ENCODE results near the gene BFSP1. TPM values are rescaled to one million over a fixed set of nuclear protein-coding genes. Genes with fewer than 3 reads are reported as not detected.

BFSP1 gene
- total RNA-seq, 1 donor from 2014 or later, result 6.4 TPM

DNA sequence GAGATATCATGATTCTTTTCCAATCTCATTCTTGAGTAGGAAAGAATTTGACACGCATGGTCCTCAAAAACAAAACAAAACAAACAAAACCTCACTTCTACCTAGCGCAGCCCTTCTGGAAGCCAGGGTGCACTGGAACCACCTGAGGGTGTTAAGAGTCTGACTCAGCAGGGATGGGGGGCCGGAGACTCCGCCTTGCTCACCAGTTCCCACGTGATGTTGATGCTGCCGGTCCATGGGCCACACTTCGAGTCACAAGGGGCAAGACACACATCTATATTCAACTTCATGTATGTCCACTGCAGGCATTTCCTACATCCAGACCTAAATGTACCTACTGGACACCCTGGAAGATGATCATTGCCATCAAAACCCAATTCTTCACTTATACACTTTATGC lies 30.4 kb downstream of the BFSP1 start:
- DNase-seq (ENCODE audit: extremely low read depth, low read depth, low spot score), result no peak

GRCh38 chr20:17500271-17500670 lies 30.9 kb downstream of the BFSP1 start:
- no peak for DNase-seq (ENCODE audit: extremely low read depth, low read depth, low spot score)

GRCh38 chr20:17499041-17499440 lies 32.1 kb downstream of the BFSP1 start:
- DNase-seq (ENCODE audit: extremely low read depth, low read depth, low spot score), result no peak

DNA sequence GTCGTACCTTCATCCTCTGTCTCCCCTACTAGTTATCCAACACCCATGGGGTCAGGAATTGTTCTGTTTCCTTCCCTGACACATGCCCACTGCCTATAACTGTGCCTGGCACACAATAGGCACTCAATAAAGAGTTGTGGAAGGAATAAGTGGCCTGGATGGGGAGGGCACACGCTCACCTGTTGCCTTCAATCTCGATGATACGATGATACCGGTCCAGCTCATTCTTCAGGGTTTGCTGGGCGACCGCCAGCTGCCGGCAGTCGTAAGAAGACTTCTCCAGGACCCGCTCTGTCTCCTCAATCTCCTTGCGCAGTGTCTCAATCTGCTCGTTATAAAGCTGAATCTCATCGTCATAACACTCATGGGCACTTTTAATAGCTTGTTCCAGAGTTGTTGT lies 32.5 kb downstream of the BFSP1 start:
- no peak for DNase-seq (ENCODE audit: extremely low read depth, low read depth, low spot score)

DNA sequence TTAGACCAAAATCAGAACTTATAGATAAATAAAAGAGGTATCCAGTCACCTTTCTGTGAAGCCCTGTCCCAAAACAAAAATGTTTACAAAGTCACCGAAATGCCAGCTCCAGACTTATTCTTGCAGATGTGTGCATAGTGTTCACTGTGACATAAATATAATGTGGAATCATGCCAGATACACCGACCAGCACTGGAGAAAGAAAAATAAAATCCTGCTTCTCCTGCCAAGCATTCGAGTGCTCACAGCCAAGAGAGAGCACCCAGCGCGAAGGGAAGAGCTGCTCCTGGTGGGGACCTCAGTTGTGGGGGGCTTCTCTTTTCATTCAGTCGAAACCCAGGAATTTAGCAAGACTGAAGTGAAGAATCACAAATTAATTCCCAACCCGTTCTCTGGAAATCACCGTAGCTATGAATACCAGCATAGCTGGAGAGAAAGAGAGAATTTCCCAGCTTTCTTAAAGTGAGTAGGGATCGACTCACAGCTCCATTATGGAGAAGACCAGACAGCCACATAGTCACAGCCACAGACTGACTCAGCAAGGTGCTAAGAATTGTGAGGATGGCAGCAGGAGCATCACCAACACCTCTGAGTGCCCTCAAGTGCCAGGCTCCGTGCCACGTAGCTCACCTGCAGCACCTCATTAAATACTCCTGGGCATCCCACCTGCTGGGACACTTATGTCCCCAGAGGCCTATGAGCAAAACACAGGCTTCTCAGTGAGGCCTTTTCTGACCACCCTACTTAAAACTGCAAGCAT lies 33.2 kb downstream of the BFSP1 start:
- DNase-seq (ENCODE audit: extremely low read depth, low read depth, low spot score), result no peak

- DNase-seq (ENCODE audit: extremely low read depth, low read depth, low spot score), result no peak
These were observed 35.4 kb downstream of the BFSP1 start for GRCh38 chr20:17495826-17496225.

DNA sequence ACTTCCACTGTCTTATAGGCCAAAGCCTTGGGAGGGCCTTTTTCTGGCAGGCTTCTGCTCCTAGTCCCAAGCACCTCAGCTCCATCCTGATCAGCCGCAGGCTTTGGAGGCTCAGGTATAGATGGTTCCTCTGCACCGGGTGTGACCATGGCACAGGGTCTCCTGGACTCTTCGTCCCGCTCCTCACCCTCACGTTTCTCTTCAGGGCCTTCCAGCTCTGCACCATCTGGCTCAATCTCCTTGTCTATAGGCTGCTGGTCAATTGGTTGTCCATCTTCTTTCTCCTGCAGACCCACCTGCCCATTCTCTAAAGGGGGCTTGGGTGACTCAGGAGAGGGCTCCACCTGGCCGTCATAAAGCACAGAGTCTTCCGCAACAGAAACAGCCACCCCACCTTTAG lies 37.0 kb downstream of the BFSP1 start:
- no peak for DNase-seq (ENCODE audit: extremely low read depth, low read depth, low spot score)

DNA sequence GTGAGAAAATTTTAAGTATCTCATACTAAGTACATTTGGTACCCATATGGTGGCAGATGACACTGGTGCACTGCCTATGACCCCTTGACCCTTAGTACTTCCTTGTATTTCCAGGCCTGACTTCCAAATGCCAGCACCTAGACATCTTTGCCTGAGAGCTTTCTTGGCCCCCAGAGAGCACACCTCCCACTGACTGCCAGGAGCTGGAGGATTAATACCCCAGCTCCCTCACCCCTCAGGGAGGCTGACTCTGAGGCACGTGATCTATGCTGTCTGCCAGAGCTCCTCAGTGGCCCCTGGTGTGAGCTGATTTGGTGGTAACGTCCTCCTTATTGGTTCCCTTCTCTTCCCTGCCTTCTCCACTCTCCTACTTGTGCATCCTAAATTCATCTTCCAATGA lies 38.0 kb downstream of the BFSP1 start:
- DNase-seq (ENCODE audit: extremely low read depth, low read depth, low spot score), result no peak

DNA sequence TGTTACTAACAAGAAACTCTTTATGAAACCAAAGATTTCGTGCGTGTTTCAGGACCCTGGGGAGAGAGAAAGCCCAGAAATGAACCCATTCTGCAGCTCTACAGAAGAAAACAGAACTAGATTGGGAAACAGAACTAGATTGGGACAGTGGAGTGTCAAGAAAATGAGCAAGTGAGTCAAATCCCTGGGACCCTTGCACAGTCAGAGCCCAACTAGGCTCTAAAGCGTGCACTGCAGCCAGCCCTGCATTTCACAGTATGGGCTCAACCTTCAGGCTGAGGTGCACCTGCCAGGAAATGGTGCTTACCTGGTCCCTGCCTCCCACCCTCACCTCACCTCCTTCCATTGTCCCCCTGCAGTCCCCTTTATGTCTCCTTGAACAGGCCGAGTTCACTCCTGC lies 39.7 kb downstream of the BFSP1 start:
- no peak for DNase-seq (ENCODE audit: extremely low read depth, low read depth, low spot score)

- DNase-seq (ENCODE audit: extremely low read depth, low read depth, low spot score), result no peak
These were observed 40.1 kb downstream of the BFSP1 start for GRCh38 chr20:17491041-17491440.

GRCh38 chr20:17490501-17490900 lies 40.7 kb downstream of the BFSP1 start:
- no peak for DNase-seq (ENCODE audit: extremely low read depth, low read depth, low spot score)

- no peak for DNase-seq (ENCODE audit: extremely low read depth, low read depth, low spot score)
These were observed 42.1 kb downstream of the BFSP1 start for GRCh38 chr20:17488916-17489600.

GRCh38 chr20:17485017-17485416 lies 46.2 kb downstream of the BFSP1 start:
- no peak for DNase-seq (ENCODE audit: extremely low read depth, low read depth, low spot score)

DNA sequence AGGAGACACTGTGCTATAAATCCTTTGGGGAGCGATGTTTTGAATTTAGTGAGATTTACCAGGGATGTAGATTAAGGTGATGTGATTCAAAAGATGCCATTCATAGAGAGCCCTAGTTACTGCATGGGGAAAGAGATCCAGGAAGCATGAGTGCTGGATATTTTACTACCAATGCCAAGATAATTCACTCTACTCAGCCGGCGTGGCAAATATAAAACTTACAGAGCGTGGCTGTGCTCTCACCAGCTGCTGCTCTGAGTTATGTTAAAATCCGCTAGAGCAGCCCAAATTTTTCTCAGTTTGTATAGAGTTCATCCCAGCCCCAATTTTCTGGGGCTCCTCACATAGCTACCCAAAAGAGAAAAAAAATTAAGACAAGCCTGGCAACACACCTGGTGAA lies 48.6 kb downstream of the BFSP1 start:
- DNase-seq (ENCODE audit: extremely low read depth, low read depth, low spot score), result no peak

GRCh38 chr20:17481661-17482060 lies 49.5 kb downstream of the BFSP1 start:
- DNase-seq (ENCODE audit: extremely low read depth, low read depth, low spot score), result no peak

DNA sequence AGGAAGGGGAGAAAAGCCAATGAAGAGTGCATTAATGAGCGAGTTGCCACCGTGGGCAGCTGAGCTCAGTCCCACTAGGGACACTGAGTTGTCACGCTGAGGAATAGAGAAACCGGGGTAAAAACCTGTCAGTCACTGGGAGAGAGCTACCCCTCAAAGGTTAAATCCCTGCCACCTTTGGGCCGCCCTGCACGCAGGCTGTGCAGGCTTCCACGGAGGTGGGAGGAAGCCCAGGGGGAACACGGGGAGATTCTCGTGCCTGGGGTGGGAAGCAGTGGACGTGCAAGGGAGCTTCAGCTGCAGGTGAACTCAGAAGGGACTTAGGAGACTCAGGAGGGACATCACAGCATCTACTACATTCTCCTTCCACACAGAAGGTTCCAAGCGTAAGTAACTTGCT lies 50.5 kb downstream of the BFSP1 start:
- DNase-seq (ENCODE audit: extremely low read depth, low read depth, low spot score), result no peak

DNA sequence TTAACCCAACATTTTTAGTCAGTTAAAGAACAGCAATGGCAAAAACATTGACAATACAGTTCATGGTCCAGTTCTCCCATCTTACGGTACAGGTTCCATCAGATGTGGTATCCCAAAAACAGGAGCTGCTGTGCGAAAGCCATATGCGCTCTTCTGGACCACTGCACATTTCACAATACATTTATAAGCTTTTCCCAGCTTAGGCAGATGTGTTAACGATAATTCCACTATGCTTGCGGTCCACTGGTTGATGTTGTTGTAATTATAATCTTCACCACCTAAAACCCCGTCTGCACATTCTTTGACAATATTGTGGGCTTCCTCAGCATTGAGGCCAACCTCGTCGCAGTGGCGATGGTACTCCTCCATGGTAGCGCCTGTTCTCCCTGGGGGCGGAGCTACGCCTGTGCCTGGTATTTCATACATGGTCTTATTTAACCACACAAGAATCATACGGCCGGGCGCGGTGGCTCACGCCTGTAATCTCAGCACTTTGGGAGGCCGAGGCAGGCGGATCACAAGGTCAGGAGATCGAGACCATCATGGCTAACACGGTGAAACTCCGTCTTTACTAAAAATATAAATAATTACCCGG lies 52.0 kb downstream of the BFSP1 start:
- no peak for DNase-seq (ENCODE audit: extremely low read depth, low read depth, low spot score)

DNA sequence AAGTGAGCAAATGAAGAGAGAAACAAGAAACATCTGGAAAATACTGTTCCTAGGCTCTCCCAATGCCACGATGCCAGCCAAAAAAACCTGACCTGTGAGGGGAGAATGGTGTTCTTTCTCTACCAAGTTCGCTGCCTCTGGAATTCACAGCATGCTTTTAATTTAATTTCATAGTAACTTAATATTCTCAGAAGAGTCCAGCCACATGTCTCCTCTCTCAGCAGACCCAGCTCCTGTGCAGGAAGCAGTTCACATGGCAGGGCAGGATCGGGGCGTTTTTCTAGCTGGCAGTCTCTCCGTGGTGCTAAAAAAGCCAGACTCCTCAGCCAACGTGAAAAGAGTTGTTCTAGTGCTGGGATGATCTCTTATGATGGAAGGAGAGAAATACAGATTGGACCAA lies 57.5 kb downstream of the BFSP1 start:
- no peak for DNase-seq (ENCODE audit: extremely low read depth, low read depth, low spot score)

DNA sequence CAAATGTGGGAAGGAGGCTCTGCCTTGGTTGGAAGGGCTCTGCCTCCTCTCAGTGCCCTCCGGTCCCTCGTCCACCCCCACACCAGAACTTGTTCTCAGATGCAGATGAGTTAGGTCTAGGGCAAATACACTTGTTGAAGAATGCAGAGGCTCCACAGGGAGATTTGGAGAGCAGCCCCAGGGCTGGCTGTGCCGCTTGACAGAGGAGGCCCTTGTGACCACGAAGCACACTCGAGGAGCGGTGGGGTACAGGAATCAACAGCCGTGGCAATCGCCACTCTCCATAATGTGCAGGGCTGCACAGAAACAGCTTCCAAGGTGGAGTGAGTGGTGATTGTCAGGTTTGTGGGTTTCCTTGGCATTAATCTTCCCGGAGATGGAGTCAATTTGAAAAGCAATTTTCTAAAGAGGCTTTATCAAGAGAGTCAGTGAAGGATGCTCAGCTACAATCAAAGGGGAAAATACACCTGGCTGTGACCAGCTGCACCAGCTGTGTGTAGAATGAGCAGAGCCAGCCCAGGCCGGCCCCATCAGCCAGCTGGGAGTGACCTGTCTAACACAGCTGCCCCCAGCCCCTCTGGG lies 59.5 kb downstream of the BFSP1 start:
- DNase-seq (ENCODE audit: extremely low read depth, low read depth, low spot score), result no peak

- DNase-seq (ENCODE audit: extremely low read depth, low read depth, low spot score), result no peak
These were observed 60.2 kb downstream of the BFSP1 start for GRCh38 chr20:17470973-17471372.

DNA sequence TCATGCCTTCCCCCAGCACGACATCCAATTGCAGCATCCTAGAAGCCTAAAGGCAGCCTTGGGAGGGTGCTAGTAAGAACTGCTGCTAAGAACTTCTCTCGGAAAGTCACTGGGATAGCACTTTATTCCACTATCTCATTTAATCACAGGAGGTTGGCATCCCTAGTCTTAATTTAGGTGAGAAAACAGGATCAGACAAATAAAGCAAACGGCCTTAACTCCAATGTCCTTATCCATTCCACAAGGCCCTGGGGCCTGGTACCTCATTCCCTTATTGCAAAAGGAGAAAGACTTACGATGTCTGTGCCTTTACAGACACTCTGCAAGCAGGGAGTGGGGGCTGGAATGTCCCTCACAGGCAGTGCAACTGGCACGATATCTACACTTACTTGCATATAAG lies 60.7 kb downstream of the BFSP1 start:
- no peak for DNase-seq (ENCODE audit: extremely low read depth, low read depth, low spot score)
